K562 (cell line): ENCODE measurements around the gene SNRPA. TPM values are rescaled to one million over a fixed set of nuclear protein-coding genes. Genes with fewer than 3 reads are reported as not detected.

Source experiments
- ATAC-seq: fragments of 200-7000 bp; cut with Tn5 transposase; 3 replicates; pipeline ENCODE4 v1.9.1; 2020; ENCODE audit warnings: moderate library complexity
- BruUV-seq: library from RNA; stranded (reverse); fragments of 400-500 nt; replicated peaks from 2 replicates; lab custom pipeline; 2021; lab: Mats Ljungman, UMichigan
- CTCF ChIA-PET: fragments of 300-600 bp; formaldehyde crosslinking; extraction: SDS; loops from one replicate; lab custom pipeline; 2021; ENCODE audit warnings: low intra/inter-chr PET ratio; lab: Yijun Ruan, JAX
- POLR2A ChIA-PET: fragments of 300-600, 350-650 bp; sonication (Branson Sonifier 250); formaldehyde crosslinking; extraction: SDS; loops from one replicate; lab custom pipeline; 2021; ENCODE audit warnings: antibody characterized with exemption, inconsistent platforms; lab: Yijun Ruan, JAX
- DNase-seq, 4 experiments: peaks; one replicate each; pipeline versions ENCODE4 v3.0.0 to v3.0.0-alpha.2; 2011 to 2018; ENCODE audit warnings: low spot score in 3 of 4, mixed read lengths in 3 of 4; ENCODE audit errors: extremely low read depth in 1 of 4
- FAIRE-seq: peaks from 2 replicates; lab custom pipeline; 2011; peaks lifted over from hg19 to GRCh38; lab: Jason Lieb, UNC
- H2AFZ ChIP-seq: 2 replicates; pipeline ENCODE4 v1.6.0; 2011; ENCODE audit warnings: low read depth, low read length, control low read depth, inconsistent platforms
- H3K27ac ChIP-seq: fragments of 200-600 bp; 3 replicates; pipeline ENCODE4 v1.8.0; 2011; ENCODE audit warnings: low read depth, mild to moderate bottlenecking, control low read depth, inconsistent platforms, low read length, moderate library complexity, mixed read lengths; ENCODE audit errors: extremely low read depth
- H3K27me3 ChIP-seq, 2 experiments: fragments of 300-600 bp in 1 of 2; 2 replicates in 1 of 2; 3 replicates in 1 of 2; pipeline versions ENCODE4 v1.6.0 to v1.8.0; 2011; ENCODE audit warnings: inconsistent platforms in 2 of 2, low read length in 2 of 2, mild to moderate bottlenecking in 1 of 2, mixed read lengths in 1 of 2, moderate library complexity in 1 of 2; ENCODE audit not compliant: control insufficient read depth in 2 of 2, insufficient read depth in 2 of 2
- H3K36me3 ChIP-seq: fragments of 300-600 bp; 3 replicates; pipeline ENCODE4 v1.8.0; 2011; ENCODE audit warnings: mild to moderate bottlenecking, low read length, inconsistent platforms; ENCODE audit not compliant: control insufficient read depth, insufficient read depth
- H3K4me1 ChIP-seq, 2 experiments: fragments of 200-600 bp in 1 of 2; replicated peaks in 1 of 2; 2 replicates in 1 of 2; 3 replicates in 1 of 2; pipeline versions ENCODE4 v1.5.1 to v1.8.0; 2011; ENCODE audit warnings: inconsistent platforms in 2 of 2, low read length in 2 of 2, mild to moderate bottlenecking in 1 of 2, mixed read lengths in 1 of 2, moderate library complexity in 1 of 2; ENCODE audit not compliant: control insufficient read depth in 2 of 2, insufficient read depth in 2 of 2
- H3K4me2 ChIP-seq: 2 replicates; pipeline ENCODE4 v1.6.1; 2011; ENCODE audit warnings: low read length, control low read depth, inconsistent platforms, mixed read lengths; ENCODE audit not compliant: insufficient read depth
- H3K4me3 ChIP-seq: fragments of 200-600 bp; sonication (generic), shearing (Covaris generic); 2 replicates; pipeline ENCODE4 v1.5.1; 2016; ENCODE audit warnings: control low read depth, inconsistent platforms
- H3K79me2 ChIP-seq: fragments of 200-600 bp; 3 replicates; pipeline ENCODE4 v1.8.0; 2011; ENCODE audit warnings: low read length, inconsistent platforms; ENCODE audit not compliant: control insufficient read depth, insufficient read depth
- H3K9ac ChIP-seq, 2 experiments: 2 replicates each; pipeline versions ENCODE4 v1.6.0 to v1.6.1; 2011; ENCODE audit warnings: low read depth in 2 of 2, low read length in 2 of 2, control low read depth in 1 of 2, inconsistent platforms in 1 of 2, mild to moderate bottlenecking in 1 of 2, mixed read lengths in 1 of 2; ENCODE audit not compliant: insufficient read depth in 1 of 2
- H3K9me1 ChIP-seq: one replicate; pipeline ENCODE4 v1.6.0; 2011; ENCODE audit warnings: inconsistent platforms, mild to moderate bottlenecking, low read length, moderate library complexity; ENCODE audit not compliant: control insufficient read depth, insufficient read depth
- H3K9me3 ChIP-seq: replicated peaks from 2 replicates; pipeline ENCODE4 v1.5.1; 2011; ENCODE audit warnings: low read depth, low read length, inconsistent platforms; ENCODE audit not compliant: control insufficient read depth, insufficient read depth
- H4K20me1 ChIP-seq: replicated peaks from 2 replicates; pipeline ENCODE4 v1.6.1; 2011; ENCODE audit warnings: low read length, inconsistent platforms, mixed read lengths; ENCODE audit not compliant: control insufficient read depth, insufficient read depth
- E2F5 ChIP-seq: sonication (generic); formaldehyde crosslinking; IDR thresholded peaks from 2 replicates; pipeline ENCODE4 v1.8.0; 2022; ENCODE audit warnings: mild to moderate bottlenecking, missing genetic modification reagents
- HNRNPUL1 ChIP-seq: fragments of 200-400 bp; formaldehyde crosslinking; IDR thresholded peaks from 2 replicates; pipeline ENCODE4 v1.6.1; 2017; ENCODE audit warnings: low read length
- NFIC ChIP-seq: fragments of 450-650 bp; IDR thresholded peaks from 2 replicates; pipeline ENCODE4 v1.6.1; 2017; ENCODE audit warnings: mild to moderate bottlenecking, inconsistent platforms
- PHF21A ChIP-seq: fragments of 450-650 bp; IDR thresholded peaks from 2 replicates; pipeline ENCODE4 v1.6.1; 2017; ENCODE audit warnings: low read depth, borderline replicate concordance
- RBBP5 ChIP-seq: fragments of 200-600 bp; sonication (generic); IDR thresholded peaks from 2 replicates; pipeline ENCODE4 v1.6.1; 2012; ENCODE audit warnings: borderline replicate concordance, mild to moderate bottlenecking, low read length, control low read depth, inconsistent platforms; ENCODE audit not compliant: insufficient read depth, poor library complexity, severe bottlenecking
- ZBTB40 ChIP-seq, 2 experiments: fragments of 450-650 bp in 1 of 2; sonication (generic) in 1 of 2; formaldehyde crosslinking in 1 of 2; IDR thresholded peaks; 2 replicates each; pipeline versions ENCODE4 v1.7.1 to v1.9.0; 2016 to 2022; ENCODE audit warnings: inconsistent platforms in 1 of 2, mild to moderate bottlenecking in 1 of 2, missing genetic modification reagents in 1 of 2
- WGBS: fragments of 100-300 bp; shearing (Covaris generic); methylation state at CpG from one replicate; pipeline ENCODE4 v1.1.6; 2016; ENCODE audit warnings: low coverage, mixed read lengths; ENCODE audit not compliant: insufficient coverage; ENCODE audit errors: missing lambda C conversion rate; 5-methylcytosine and 5-hydroxymethylcytosine counted together
- in situ Hi-C: fragments of 300-500 bp; cut with MboI; formaldehyde crosslinking; loops from 4 replicates; pipeline ENCODE4 v1.15.0; 2018; ENCODE audit warnings: inconsistent platforms, mixed read lengths
- intact Hi-C: fragments of 100-400 bp; cut with micrococcal nuclease; formaldehyde crosslinking; loops from 2 replicates; pipeline ENCODE4 v1.14.2; 2022
- polyA plus RNA-seq, 8 experiments: library from polyadenylated mRNA; depleted of rRNA in 4 of 8; stranded (reverse) in 5 of 8; unstranded in 3 of 8; fragments of >200 nt; fragmentation: Nextera tagmentation in 2 of 8; fragmentation: Illumina TruSeq in 1 of 8; extraction: Ambion mirVana in 2 of 8; extraction: Trizol in 1 of 8; gene quantifications; 2 replicates each; pipeline versions ENCODE4 v1.2.1 to v1.2.3, GENCODE V29; 2011 to 2014; ENCODE audit warnings: inconsistent platforms in 1 of 8, missing spikeins in 1 of 8
- total RNA-seq, 7 experiments: library from RNA; depleted of rRNA in 6 of 7; stranded (reverse); fragments of >200 nt in 6 of 7; fragmentation: Illumina TruSeq in 2 of 7; extraction: Trizol in 2 of 7; gene quantifications; 2 replicates each; pipeline versions ENCODE4 v1.2.1 to v1.2.3, GENCODE V29; 2011 to 2021; ENCODE audit warnings: low replicate concordance in 1 of 7

Gene SNRPA
- total and polyA plus RNA-seq, 9 of the 15 experiments (the other 6 are each of a cell fraction or from before 2014, with no cell fraction given): 16.3 to 311 (median 193) TPM

GRCh38 chr19:40798683-40799557 lies 47.9 kb downstream of the SNRPA start, which contains the start of gene EGLN2 (continued):
- TF ChIP-seq PHF21A: no peak

- peak overlapping the region; percentile 56; the same call in 1 of the 2 replicates for H2AFZ ChIP-seq
- H4K20me1 ChIP-seq: peaks cover 34% of the 10 kb centered on the region
- ChIA-PET POLR2A (interaction anchor here (1.4 to 1.9 kb wide), 2 partner anchors 47 to 49 kb away, joined by 9 to 11 read pairs; partner anchors contain the start of gene ACTMAP), CTCF (no interaction called here)
- ATAC-seq: peak; percentile 31
- H3K9me1 ChIP-seq: peaks cover 13% of the 10 kb centered on the region
- in situ Hi-C loops: no loop called here
- no peaks in the 10 kb centered on the region for H3K27me3 ChIP-seq
- WGBS: 4% methylated on average over 26 of the region's 40 CpGs
- peaks cover 53 to 64% of the 10 kb centered on the region in 2 experiments for H3K4me1 ChIP-seq
- peak overlapping the region; percentile 82 for H3K4me2 ChIP-seq
- H3K9me3 ChIP-seq: no peaks in the 10 kb centered on the region
- peak overlapping the region; percentile 95 for H3K27ac ChIP-seq
- intact Hi-C loops: loop anchor here (2.0 kb wide), 1 partner anchor 49 kb away; the partner anchor contains the start of genes ACTMAP and SNRPA
- peaks cover 55% of the 10 kb centered on the region for H3K79me2 ChIP-seq
- peaks cover 46% of the 10 kb centered on the region; the same call in 2 of the 3 replicates for H3K36me3 ChIP-seq
- DNase-seq: peak in 2 of 4 experiments; percentile 64 to 73
- H3K9ac ChIP-seq: peak overlapping the region; percentile 95 to 98
- peak overlapping the region; percentile 89 for H3K4me3 ChIP-seq
- no TSS peak for BruUV-seq
- FAIRE-seq: peak; percentile 72
- peak; percentile 14 for TF ChIP-seq RBBP5
- TF ChIP-seq HNRNPUL1: no peak
- TF ChIP-seq ZBTB40 (IDR thresholded peaks at IDR 0.05): 0 out of 2 replicates have a peak, but pooled peaks have one; percentile 25
- TF ChIP-seq ZBTB40 (CRISPR knock-in tag; IDR thresholded peaks at IDR 0.05): no peak
- TF ChIP-seq E2F5 (CRISPR knock-in tag): no peak
- TF ChIP-seq NFIC: no peak
Observed at GRCh38 chr19:40799558-40800338, 48.7 kb downstream of the SNRPA start.
